K562 (cell line): ENCODE results near the gene RUNX1. TPM values are rescaled to one million over a fixed set of nuclear protein-coding genes. Genes with fewer than 3 reads are reported as not detected.

Experiments used
- CEBPG ChIP-seq, 3 experiments: fragments of 200-800 bp in 1 of 3; sonication (Bioruptor generic) in 1 of 3; sonication (generic) in 1 of 3; formaldehyde crosslinking in 1 of 3; IDR thresholded peaks in 2 of 3; conservative IDR thresholded peaks in 1 of 3; 2 replicates each; pipeline versions ENCODE4 v1.6.1 to v1.8.0; 2016 to 2022; ENCODE audit warnings: missing compliant biosample characterization in 2 of 3, missing genetic modification characterization in 2 of 3, mild to moderate bottlenecking in 1 of 3, missing genetic modification reagents in 1 of 3
- E2F8 ChIP-seq: fragments of 450-650 bp; IDR thresholded peaks from 2 replicates; pipeline ENCODE4 v1.7.1; 2018; ENCODE audit warnings: mild to moderate bottlenecking, low read depth; ENCODE audit not compliant: partially characterized antibody
- PML ChIP-seq: IDR thresholded peaks from 2 replicates; pipeline ENCODE4 v1.6.1; 2012; ENCODE audit warnings: low read length, inconsistent platforms
- SMAD2 ChIP-seq: fragments of 150-350 bp; IDR thresholded peaks from 2 replicates; pipeline ENCODE4 v1.6.1; 2014; ENCODE audit warnings: low read depth, mild to moderate bottlenecking, low read length
- ZBTB40 ChIP-seq, 2 experiments: fragments of 450-650 bp in 1 of 2; sonication (generic) in 1 of 2; formaldehyde crosslinking in 1 of 2; IDR thresholded peaks; 2 replicates each; pipeline versions ENCODE4 v1.7.1 to v1.9.0; 2016 to 2022; ENCODE audit warnings: inconsistent platforms in 1 of 2, mild to moderate bottlenecking in 1 of 2, missing genetic modification reagents in 1 of 2
- ZBTB9 ChIP-seq: fragments of 450-650 bp; formaldehyde crosslinking; IDR thresholded peaks from 2 replicates; pipeline ENCODE4 v1.4.0; 2020; ENCODE audit warnings: mild to moderate bottlenecking, moderate library complexity
- ZNF274 ChIP-seq: IDR thresholded peaks from 2 replicates; pipeline ENCODE4 v1.6.1; 2011; ENCODE audit warnings: low read depth, mild to moderate bottlenecking, low read length, moderate library complexity, borderline replicate concordance
- ZNF277 ChIP-seq: fragments of 250-450 bp; sonication (Bioruptor Pico); IDR thresholded peaks from 2 replicates; pipeline ENCODE4 v1.8.0; 2022; ENCODE audit warnings: inconsistent platforms, mild to moderate bottlenecking, moderate library complexity, borderline replicate concordance
- polyA plus RNA-seq, 8 experiments: library from polyadenylated mRNA; depleted of rRNA in 4 of 8; stranded (reverse) in 5 of 8; unstranded in 3 of 8; fragments of >200 nt; fragmentation: Nextera tagmentation in 2 of 8; fragmentation: Illumina TruSeq in 1 of 8; extraction: Ambion mirVana in 2 of 8; extraction: Trizol in 1 of 8; gene quantifications; 2 replicates each; pipeline versions ENCODE4 v1.2.1 to v1.2.3, GENCODE V29; 2011 to 2014; ENCODE audit warnings: inconsistent platforms in 1 of 8, missing spikeins in 1 of 8
- total RNA-seq, 7 experiments: library from RNA; depleted of rRNA in 6 of 7; stranded (reverse); fragments of >200 nt in 6 of 7; fragmentation: Illumina TruSeq in 2 of 7; extraction: Trizol in 2 of 7; gene quantifications; 2 replicates each; pipeline versions ENCODE4 v1.2.1 to v1.2.3, GENCODE V29; 2011 to 2021; ENCODE audit warnings: low replicate concordance in 1 of 7

Gene RUNX1
- total and polyA plus RNA-seq, 9 of the 15 experiments (the other 6 are each of a cell fraction or from before 2014, with no cell fraction given), result 2.2 to 68.6 (median 17.8) TPM

GRCh38 chr21:34908419-34909055 lies 140.6 kb downstream of the RUNX1 start (continued):
- TF ChIP-seq ZBTB40 (IDR thresholded peaks at IDR 0.05) (peak; percentile 45; the same call in 1 of the 2 replicates), ZBTB40 (CRISPR knock-in tag; IDR thresholded peaks at IDR 0.05) (no peak), ZNF277 (CRISPR knock-in tag) (no peak), ZBTB9 (CRISPR knock-in tag) (peak; percentile 86), SMAD2 (no peak), CEBPG (CRISPR knock-in tag; IDR thresholded peaks at IDR 0.05) (peak; percentile 99), CEBPG (tag; conservative IDR thresholded peaks at IDR 0.05 in 1 of 2, IDR thresholded peaks at IDR 0.05 in 1 of 2) (peak; percentile 100), E2F8 (peak; percentile 66), ZNF274 (peak; percentile 85), PML (peak; percentile 99)
